Esophagus squamous epithelium (tissue), 4 donors: ENCODE measurements around the gene PCARE.

ENCODE experiments used
- POLR2A ChIP-seq, 4 donors: fragments of 450-650 bp; IDR thresholded peaks; one replicate each; pipeline ENCODE4 v1.6.1; 2017; ENCODE audit warnings: antibody characterized with exemption in 4 of 4, mild to moderate bottlenecking in 4 of 4, moderate library complexity in 3 of 4
- TF ChIP-seq, protein P1 (sequence below), 6 experiments: fragments of 450-650 bp in 4 of 6; fragments of 200-600 bp in 2 of 6; sonication (generic) in 2 of 6; IDR thresholded peaks; one replicate each; pipeline ENCODE4 v1.5.1; 2016 to 2019; ENCODE audit warnings: antibody characterized with exemption in 6 of 6, mild to moderate bottlenecking in 4 of 6, moderate library complexity in 4 of 6

- TF ChIP-seq, protein P1, sequence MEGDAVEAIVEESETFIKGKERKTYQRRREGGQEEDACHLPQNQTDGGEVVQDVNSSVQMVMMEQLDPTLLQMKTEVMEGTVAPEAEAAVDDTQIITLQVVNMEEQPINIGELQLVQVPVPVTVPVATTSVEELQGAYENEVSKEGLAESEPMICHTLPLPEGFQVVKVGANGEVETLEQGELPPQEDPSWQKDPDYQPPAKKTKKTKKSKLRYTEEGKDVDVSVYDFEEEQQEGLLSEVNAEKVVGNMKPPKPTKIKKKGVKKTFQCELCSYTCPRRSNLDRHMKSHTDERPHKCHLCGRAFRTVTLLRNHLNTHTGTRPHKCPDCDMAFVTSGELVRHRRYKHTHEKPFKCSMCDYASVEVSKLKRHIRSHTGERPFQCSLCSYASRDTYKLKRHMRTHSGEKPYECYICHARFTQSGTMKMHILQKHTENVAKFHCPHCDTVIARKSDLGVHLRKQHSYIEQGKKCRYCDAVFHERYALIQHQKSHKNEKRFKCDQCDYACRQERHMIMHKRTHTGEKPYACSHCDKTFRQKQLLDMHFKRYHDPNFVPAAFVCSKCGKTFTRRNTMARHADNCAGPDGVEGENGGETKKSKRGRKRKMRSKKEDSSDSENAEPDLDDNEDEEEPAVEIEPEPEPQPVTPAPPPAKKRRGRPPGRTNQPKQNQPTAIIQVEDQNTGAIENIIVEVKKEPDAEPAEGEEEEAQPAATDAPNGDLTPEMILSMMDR (IDR thresholded peaks at IDR 0.05), result no peak
- TF ChIP-seq POLR2A (IDR thresholded peaks at IDR 0.05), result no peak
These were observed 33.8 kb downstream of the PCARE start for GRCh38 chr2:29040552-29040951.
